GM21390 (cell line): ENCODE measurements around the gene GRB2.
"Not testable (repeated sequence)": the region's sequence is repeated elsewhere in the genome, so short reads cannot be mapped to it uniquely, and the experiment has no call there.

Source experiments
- ATAC-seq: cut with Tn5 transposase; IDR thresholded peaks from one replicate; pipeline ENCODE4 v1.9.1; 2021; ENCODE audit not compliant: unreplicated experiment

GRB2 gene

GRCh38 chr17:75321506-75321905, 84.0 kb downstream of the GRB2 start:
- ATAC-seq, result no peak

- ATAC-seq, result peak; percentile 61
Measured at GRCh38 chr17:75319904-75320691, 85.4 kb downstream of the GRB2 start.

- no peak for ATAC-seq
Measured at GRCh38 chr17:75318615-75319222, 86.8 kb downstream of the GRB2 start.

- ATAC-seq, result no peak
Measured at GRCh38 chr17:75318211-75318610, 87.3 kb downstream of the GRB2 start.

GRCh38 chr17:75317671-75318070, 87.8 kb downstream of the GRB2 start:
- no peak for ATAC-seq

GRCh38 chr17:75316253-75316652, 89.2 kb downstream of the GRB2 start:
- no peak for ATAC-seq

GRCh38 chr17:75315541-75316243, 89.8 kb downstream of the GRB2 start:
- no peak for ATAC-seq

- ATAC-seq, result no peak
Measured at GRCh38 chr17:75313941-75314551, 91.4 kb downstream of the GRB2 start.

- no peak for ATAC-seq
Measured at GRCh38 chr17:75308732-75309629, 96.5 kb downstream of the GRB2 start.

GRCh38 chr17:75307957-75308731, 97.3 kb downstream of the GRB2 start:
- no peak for ATAC-seq

- ATAC-seq, result no peak
Measured at GRCh38 chr17:75301502-75302206, 103.8 kb downstream of the GRB2 start.

GRCh38 chr17:75301049-75301448, 104.4 kb downstream of the GRB2 start:
- ATAC-seq, result no peak

- ATAC-seq, result no peak
Measured at GRCh38 chr17:75300280-75300679, 105.2 kb downstream of the GRB2 start.

- peak; percentile 49 for ATAC-seq
Measured at GRCh38 chr17:75295201-75296158, 110.0 kb downstream of the GRB2 start.

GRCh38 chr17:75292810-75293448, 112.5 kb downstream of the GRB2 start:
- not testable (repeated sequence) for ATAC-seq

GRCh38 chr17:75289832-75290337, 115.6 kb downstream of the GRB2 start:
- peak; percentile 24 for ATAC-seq

- ATAC-seq, result peak; percentile 91
Measured at GRCh38 chr17:75289115-75289831, 116.2 kb downstream of the GRB2 start, which contains the start of gene SLC25A19. Gene SLC25A19 (minus strand): TSS chr17:75289433. CDS start chr17:75286764, 2,669 bp downstream.
